ENCODE data around the gene VMP1. TPM values are rescaled to one million over a fixed set of nuclear protein-coding genes. Genes with fewer than 3 reads are reported as not detected.

Gene VMP1
- total and polyA plus RNA-seq, 2 of the 4 experiments (the other 2 are of a cell fraction), result 89.8 to 197 TPM

DNA sequence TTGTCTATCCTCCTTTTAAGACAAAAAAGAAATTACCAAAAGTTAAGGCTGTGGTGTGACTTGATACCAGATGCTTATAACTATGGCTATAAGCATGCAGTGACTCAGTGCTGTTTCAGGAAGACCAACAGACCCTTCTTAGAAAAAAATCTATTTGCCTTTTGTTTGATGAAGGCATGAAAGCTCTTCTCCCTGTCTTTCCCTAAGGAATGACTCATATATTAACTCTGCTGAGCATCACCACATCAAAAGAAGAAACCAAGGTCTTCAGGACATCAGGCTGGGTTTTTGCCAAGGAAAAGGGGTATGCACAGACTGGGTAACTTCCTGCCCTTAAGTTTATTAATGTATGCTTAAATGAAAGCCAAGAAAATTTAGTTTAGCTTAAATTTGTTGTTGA, 47.1 kb downstream of the VMP1 start:
- DNase-seq (peak; percentile 98), ATAC-seq (ENCODE audit: low read depth) (peak; percentile 69)
- dilution Hi-C loops (cut with HindIII; ENCODE audit: low sequenced_read_pairs, unreplicated experiment) (no loop called here), in situ Hi-C loops (cut with MboI; ENCODE audit: low sequenced_read_pairs) (no loop called here), intact Hi-C loops (cut with micrococcal nuclease) (loop anchor here (1.0 kb wide), 1 partner anchor 83 kb away; no protein-coding TSS in a partner anchor)
- Histone ChIP-seq H3K4ac (ENCODE audit: low read depth, low read length) (peak overlapping the region; percentile 76; the same call in 1 of the 2 replicates), H4K20me1 (ENCODE audit: insufficient read depth, low read length) (no peaks in the 10 kb centered on the region), H4K5ac (ENCODE audit: low read depth, low read length) (no peak overlapping the region), H3K56ac (ENCODE audit: extremely low read depth, insufficient read depth, low read length) (peak overlapping the region; percentile 66; the same call in 1 of the 2 replicates), H2BK15ac (ENCODE audit: low read depth, low read length) (no peak overlapping the region), H2AK9ac (replicated peaks; ENCODE audit: low read depth, low read length, poor library complexity) (no peak overlapping the region), H2AK5ac (ENCODE audit: low read depth, low read length) (no peak overlapping the region), H3K9me3 (ENCODE audit: control insufficient read depth, insufficient read depth, low read length) (no peaks in the 10 kb centered on the region), H2BK5ac (ENCODE audit: low read depth, low read length, poor library complexity, severe bottlenecking) (peak overlapping the region; percentile 93), H3K4me3 (ENCODE audit: insufficient read depth, low read depth, low read length) (no peak overlapping the region), H3K18ac (ENCODE audit: low read depth, low read length) (peak overlapping the region; percentile 54), H3K27me3 (ENCODE audit: control insufficient read depth, insufficient read depth, low read length) (no peaks in the 10 kb centered on the region), H3K23ac (ENCODE audit: low read depth, low read length) (no peak overlapping the region), H4K8ac (ENCODE audit: low read depth in 2 of 2, low read length in 2 of 2) (peak overlapping the region in 1 of 2 experiments; percentile 78; a peak in 2 of 4 replicates), H2AFZ (replicated peaks; ENCODE audit: low read length, poor library complexity) (no peak overlapping the region), H3K4me2 (ENCODE audit: low read depth, low read length) (peak overlapping the region; percentile 42), H3K14ac (replicated peaks; ENCODE audit: low read depth, low read length) (no peak overlapping the region), H2BK20ac (ENCODE audit: low read depth, low read length) (no peak overlapping the region; the same call in 1 of the 2 replicates), H2BK120ac (ENCODE audit: low read depth, low read length) (peak overlapping the region; percentile 87), H3K79me1 (ENCODE audit: low read depth in 1 of 2, low read length in 2 of 2) (peaks cover 9 to 37% of the 10 kb centered on the region in 2 experiments), H3K9me1 (ENCODE audit: insufficient read depth, low read length) (peaks cover 6% of the 10 kb centered on the region; the same call in 1 of the 2 replicates), H3K27ac (ENCODE audit: insufficient read depth, low read length) (peak overlapping the region; percentile 99; the same call in 1 of the 2 replicates), H3K9ac (ENCODE audit: low read depth, low read length) (peak overlapping the region; percentile 59; the same call in 1 of the 2 replicates), H3K4me1 (ENCODE audit: control insufficient read depth, insufficient read depth, low read length) (peaks cover 14% of the 10 kb centered on the region), H3K36me3 (ENCODE audit: control insufficient read depth, insufficient read depth, low read length) (no peaks in the 10 kb centered on the region; the same call in 1 of the 2 replicates), H4K91ac (ENCODE audit: insufficient read depth, low read depth, low read length) (peak overlapping the region; percentile 34; the same call in 1 of the 2 replicates)
- peak; percentile 94 for TF ChIP-seq FOS (IDR thresholded peaks at IDR 0.05; ENCODE audit: low read depth, low read length)
- peak; percentile 10; the same call in 1 of the 2 replicates for TF ChIP-seq NFE2L2 (IDR thresholded peaks at IDR 0.05; ENCODE audit: low read depth, low read length)
- TF ChIP-seq CHD1 (IDR thresholded peaks at IDR 0.05; ENCODE audit: low read depth, low read length), result 0 out of 2 replicates have a peak, but pooled peaks have one; percentile 74
- TF ChIP-seq MAFK (IDR thresholded peaks at IDR 0.05; ENCODE audit: low read depth, low read length), result no peak
- peak; percentile 40; the same call in 1 of the 2 replicates for TF ChIP-seq RAD21 (IDR thresholded peaks at IDR 0.05; ENCODE audit: low read length)
- TF ChIP-seq BHLHE40 (IDR thresholded peaks at IDR 0.05; ENCODE audit: low read depth, low read length), result peak; percentile 45; the same call in 1 of the 2 replicates
- TF ChIP-seq, protein P1, sequence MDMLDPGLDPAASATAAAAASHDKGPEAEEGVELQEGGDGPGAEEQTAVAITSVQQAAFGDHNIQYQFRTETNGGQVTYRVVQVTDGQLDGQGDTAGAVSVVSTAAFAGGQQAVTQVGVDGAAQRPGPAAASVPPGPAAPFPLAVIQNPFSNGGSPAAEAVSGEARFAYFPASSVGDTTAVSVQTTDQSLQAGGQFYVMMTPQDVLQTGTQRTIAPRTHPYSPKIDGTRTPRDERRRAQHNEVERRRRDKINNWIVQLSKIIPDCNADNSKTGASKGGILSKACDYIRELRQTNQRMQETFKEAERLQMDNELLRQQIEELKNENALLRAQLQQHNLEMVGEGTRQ (IDR thresholded peaks at IDR 0.05; ENCODE audit: low read depth, low read length), result no peak
- ChIA-PET CTCF (interaction anchor here (0.6 to 2.5 kb wide), 9 partner anchors 9 to 233 kb away, joined by 3 to 22 read pairs (median 5); no protein-coding TSS in a partner anchor), POLR2A (ENCODE audit: unreplicated experiment) (interaction anchor here (0.7 to 4.3 kb wide), 9 partner anchors 32 to 105 kb away, joined by 3 to 87 read pairs (median 5); partner anchors contain the start of genes PTRH2 and VMP1)
- no TSS peak for BruUV-seq (replicated peaks)

Measured in IMR-90 (cell line).